GM23338 (cell line): ENCODE data around the gene AIM2. TPM values are rescaled to one million over a fixed set of nuclear protein-coding genes. Genes with fewer than 3 reads are reported as not detected.

Source experiments
- ATAC-seq: fragments of 200-7000 bp; cut with Tn5 transposase; 3 replicates; pipeline ENCODE4 v1.9.1; 2020
- DNase-seq: peaks from one replicate; pipeline ENCODE4 v3.0.0-alpha.2; 2015; ENCODE audit warnings: low spot score
- H2AFZ ChIP-seq: fragments of 200-600 bp; sonication (generic); 2 replicates; pipeline ENCODE4 v1.8.0; 2016; ENCODE audit warnings: antibody characterized with exemption, mild to moderate bottlenecking, moderate library complexity
- H3F3A ChIP-seq: fragments of 200-600 bp; sonication (generic); replicated peaks from 2 replicates; pipeline ENCODE4 v1.8.0; 2017; ENCODE audit warnings: antibody characterized with exemption, mixed run types, low read depth
- H3K27ac ChIP-seq: fragments of 200-600 bp; sonication (generic); 2 replicates; pipeline ENCODE4 v1.6.1; 2016; ENCODE audit warnings: low read depth
- H3K27me3 ChIP-seq: fragments of 200-600 bp; sonication (generic); 2 replicates; pipeline ENCODE4 v1.8.0; 2016; ENCODE audit warnings: mild to moderate bottlenecking, mixed run types, moderate library complexity; ENCODE audit not compliant: insufficient read depth
- H3K36me3 ChIP-seq: fragments of 200-600 bp; sonication (generic); 2 replicates; pipeline ENCODE4 v1.8.0; 2016; ENCODE audit warnings: mild to moderate bottlenecking; ENCODE audit not compliant: insufficient read depth
- H3K4me1 ChIP-seq: fragments of 200-600 bp; sonication (generic); 2 replicates; pipeline ENCODE4 v1.8.0; 2016; ENCODE audit warnings: mild to moderate bottlenecking, moderate library complexity; ENCODE audit not compliant: insufficient read depth
- H3K4me2 ChIP-seq: fragments of 200-600 bp; sonication (generic); 2 replicates; pipeline ENCODE4 v1.7.1; 2017; ENCODE audit warnings: mixed run types
- H3K4me3 ChIP-seq: fragments of 200-600 bp; sonication (generic); 2 replicates; pipeline ENCODE4 v1.6.1; 2016; ENCODE audit warnings: mixed run types
- H3K79me2 ChIP-seq: fragments of 200-600 bp; sonication (generic); replicated peaks from 2 replicates; pipeline ENCODE4 v1.8.0; 2017; ENCODE audit warnings: mild to moderate bottlenecking; ENCODE audit not compliant: insufficient read depth
- H3K9me2 ChIP-seq: fragments of 200-600 bp; sonication (generic); 2 replicates; pipeline ENCODE4 v1.8.0; 2017; ENCODE audit not compliant: insufficient read depth
- H4K20me1 ChIP-seq: fragments of 200-600 bp; sonication (generic); replicated peaks from 2 replicates; pipeline ENCODE4 v1.8.0; 2017; ENCODE audit warnings: mild to moderate bottlenecking; ENCODE audit not compliant: insufficient read depth
- H3K27ac Mint-ChIP-seq: 2 replicates; pipeline ENCODE4 v1.8.0; 2020; ENCODE audit warnings: inconsistent platforms, mild to moderate bottlenecking, moderate library complexity, mixed read lengths
- H3K27me3 Mint-ChIP-seq: 3 replicates; pipeline ENCODE4 v1.8.0; 2022; ENCODE audit warnings: low read depth, mild to moderate bottlenecking, moderate library complexity, mixed read lengths, inconsistent platforms; ENCODE audit not compliant: insufficient read depth, poor library complexity
- H3K36me3 Mint-ChIP-seq: 3 replicates; pipeline ENCODE4 v1.8.0; 2021; ENCODE audit warnings: low read depth, mild to moderate bottlenecking, inconsistent platforms, moderate library complexity, mixed read lengths
- H3K4me1 Mint-ChIP-seq: 3 replicates; pipeline ENCODE4 v1.8.0; 2020; ENCODE audit warnings: mild to moderate bottlenecking, inconsistent platforms, mixed read lengths
- H3K4me3 Mint-ChIP-seq: 3 replicates; pipeline ENCODE4 v1.8.0; 2021; ENCODE audit warnings: moderate library complexity, mild to moderate bottlenecking, inconsistent platforms, mixed read lengths
- H3K9me3 Mint-ChIP-seq: 3 replicates; pipeline ENCODE4 v1.8.0; 2020; ENCODE audit warnings: moderate library complexity, mild to moderate bottlenecking, inconsistent platforms, mixed read lengths
- CREB1 ChIP-seq: fragments of 250-450 bp; sonication (Bioruptor Pico); IDR thresholded peaks from 2 replicates; pipeline ENCODE4 v1.5.0; 2020; ENCODE audit warnings: low read depth, mild to moderate bottlenecking, moderate library complexity
- CTCF ChIP-seq, 2 experiments: fragments of 200-600 bp in 1 of 2; sonication (generic) in 1 of 2; conservative IDR thresholded peaks; 2 replicates each; pipeline versions ENCODE4 v1.5.1 to v1.6.1; 2016 to 2017; ENCODE audit warnings: antibody characterized with exemption in 2 of 2, low read depth in 2 of 2, mild to moderate bottlenecking in 2 of 2, moderate library complexity in 1 of 2
- ETS1 ChIP-seq: IDR thresholded peaks from 2 replicates; pipeline ENCODE4 v1.6.1; 2016; ENCODE audit warnings: antibody characterized with exemption
- EZH2 ChIP-seq: fragments of 200-600 bp; sonication (generic); IDR thresholded peaks from one replicate; pipeline ENCODE4 v1.8.0; 2017; ENCODE audit warnings: antibody characterized with exemption, mild to moderate bottlenecking, low read depth; ENCODE audit not compliant: unreplicated experiment
- EZH2phosphoT487 ChIP-seq: fragments of 200-600 bp; sonication (generic); IDR thresholded peaks from one replicate; pipeline ENCODE4 v1.8.1; 2018; ENCODE audit warnings: antibody characterized with exemption; ENCODE audit not compliant: unreplicated experiment
- JUNB ChIP-seq: IDR thresholded peaks from one replicate; pipeline ENCODE4 v1.6.1; 2016; ENCODE audit warnings: antibody characterized with exemption; ENCODE audit not compliant: unreplicated experiment
- NANOG ChIP-seq: IDR thresholded peaks from 2 replicates; pipeline ENCODE4 v1.6.1; 2016; ENCODE audit warnings: antibody characterized with exemption, borderline replicate concordance
- POLR2AphosphoS5 ChIP-seq: IDR thresholded peaks from 2 replicates; pipeline ENCODE4 v1.6.1; 2016; ENCODE audit warnings: antibody characterized with exemption, low read depth
- STAT1 ChIP-seq: IDR thresholded peaks from one replicate; pipeline ENCODE4 v1.6.1; 2016; ENCODE audit warnings: antibody characterized with exemption; ENCODE audit not compliant: unreplicated experiment
- ZNF114 ChIP-seq: fragments of 250-450 bp; sonication (Bioruptor Pico); IDR thresholded peaks from 2 replicates; pipeline ENCODE4 v1.5.0; 2020; ENCODE audit warnings: mild to moderate bottlenecking, moderate library complexity
- ZNF331 ChIP-seq: fragments of 250-450 bp; sonication (Bioruptor Pico); IDR thresholded peaks from 2 replicates; pipeline ENCODE4 v1.5.0; 2020; ENCODE audit warnings: low read depth, mild to moderate bottlenecking, moderate library complexity
- ZNF462 ChIP-seq: fragments of 250-450 bp; sonication (Bioruptor Pico); IDR thresholded peaks from 2 replicates; pipeline ENCODE4 v1.5.0; 2020; ENCODE audit warnings: mild to moderate bottlenecking, moderate library complexity
- polyA plus RNA-seq: library from polyadenylated mRNA; unstranded; fragments of >200 nt; fragmentation: Nextera tagmentation; extraction: Ambion mirVana; gene quantifications from 2 replicates; pipeline ENCODE4 v1.2.1, GENCODE V29; 2016
- total RNA-seq: library from RNA; depleted of rRNA; stranded (reverse); fragments of >200 nt; shearing (Covaris generic); gene quantifications from 2 replicates; pipeline ENCODE4 v1.2.3, GENCODE V29; 2014

Gene AIM2
- total and polyA plus RNA-seq, 2 experiments from 2014 or later = 1.5 to 2.5 TPM

- H3K27ac ChIP-seq = no peak overlapping the region
- Mint-ChIP-seq H3K9me3 (no peaks in the 10 kb centered on the region), H3K27ac (no peak overlapping the region), H3K27me3 (no peaks in the 10 kb centered on the region), H3K4me1 (no peaks in the 10 kb centered on the region), H3K4me3 (no peak overlapping the region), H3K36me3 (no peaks in the 10 kb centered on the region)
- TF ChIP-seq EZH2 = no peak
- no peak for TF ChIP-seq ETS1
- TF ChIP-seq CREB1 (CRISPR knock-in tag) = no peak
- TF ChIP-seq ZNF462 (CRISPR knock-in tag) = no peak
- no peak for TF ChIP-seq ZNF331
- TF ChIP-seq ZNF114 = no peak
- no peak for TF ChIP-seq NANOG
- TF ChIP-seq JUNB = no peak
- no peak for TF ChIP-seq EZH2phosphoT487
- no peak for TF ChIP-seq POLR2AphosphoS5
- TF ChIP-seq STAT1 = no peak
- TF ChIP-seq CTCF (conservative IDR thresholded peaks at IDR 0.05; ENCODE audit: low read depth in 2 of 2) = no peak
- no peak overlapping the region for H3K4me3 ChIP-seq
- no peak overlapping the region for H2AFZ ChIP-seq
- H3K4me1 ChIP-seq = no peaks in the 10 kb centered on the region
- no peak overlapping the region for H3K4me2 ChIP-seq
- H3K79me2 ChIP-seq = no peaks in the 10 kb centered on the region
- no peaks in the 10 kb centered on the region for H3F3A ChIP-seq
- H4K20me1 ChIP-seq = no peaks in the 10 kb centered on the region
- no peaks in the 10 kb centered on the region for H3K27me3 ChIP-seq
- no peaks in the 10 kb centered on the region for H3K9me2 ChIP-seq
- ATAC-seq (no peak), DNase-seq (no peak)
- no peaks in the 10 kb centered on the region for H3K36me3 ChIP-seq
Measured at GRCh38 chr1:159077120-159077961, 775 bp upstream of the AIM2 start.
